Upper lobe of left lung (tissue), 6 donors: ENCODE measurements around the gene SH3PXD2A. TPM values are rescaled to one million over a fixed set of nuclear protein-coding genes. Genes with fewer than 3 reads are reported as not detected.

Experiments
- ATAC-seq, 2 donors: fragments of 200-7000 bp; cut with Tn5 transposase; one replicate each; pipeline ENCODE4 v1.9.1; 2022; ENCODE audit warnings: mild to moderate bottlenecking in 2 of 2, moderate library complexity in 2 of 2; ENCODE audit not compliant: low FRiP score in 2 of 2
- DNase-seq, 2 donors: peaks; one replicate each; pipeline ENCODE4 v3.0.0-alpha.2; 2019 to 2020
- H3K27ac ChIP-seq, 4 donors: fragments of 200-600 bp; sonication (generic); one replicate each; pipeline ENCODE4 v1.5.1; 2016 to 2019
- H3K27me3 ChIP-seq, 4 donors: fragments of 200-600 bp; sonication (generic); one replicate each; pipeline ENCODE4 v1.5.1; 2017 to 2019
- H3K36me3 ChIP-seq, 4 donors: fragments of 200-600 bp; sonication (generic); one replicate each; pipeline ENCODE4 v1.5.1; 2016 to 2019
- H3K4me1 ChIP-seq, 4 donors: fragments of 200-600 bp; sonication (generic); one replicate each; pipeline ENCODE4 v1.5.1; 2018 to 2019
- H3K4me3 ChIP-seq, 4 donors: fragments of 200-600 bp; sonication (generic); one replicate each; pipeline ENCODE4 v1.5.1; 2017 to 2019; ENCODE audit warnings: mild to moderate bottlenecking in 2 of 4, moderate library complexity in 1 of 4
- H3K9me3 ChIP-seq, 4 donors: fragments of 200-600 bp; sonication (generic); one replicate each; pipeline ENCODE4 v1.5.1; 2018 to 2019
- CTCF ChIP-seq, 6 experiments: fragments of 450-650 bp in 4 of 6; fragments of 200-600 bp in 2 of 6; sonication (generic) in 2 of 6; IDR thresholded peaks; one replicate each; pipeline ENCODE4 v1.5.1; 2016 to 2019; ENCODE audit warnings: antibody characterized with exemption in 6 of 6
- EP300 ChIP-seq, 4 donors: sonication (generic); formaldehyde crosslinking; IDR thresholded peaks; one replicate each; pipeline ENCODE4 v1.5.1; 2017; ENCODE audit warnings: antibody characterized with exemption in 4 of 4, control low read depth in 2 of 4
- POLR2A ChIP-seq, 4 donors: fragments of 450-650 bp; IDR thresholded peaks; one replicate each; pipeline ENCODE4 v1.5.1; 2016 to 2017; ENCODE audit warnings: antibody characterized with exemption in 4 of 4, mild to moderate bottlenecking in 2 of 4
- POLR2AphosphoS5 ChIP-seq, 2 donors: sonication (generic); formaldehyde crosslinking; IDR thresholded peaks; one replicate each; pipeline ENCODE4 v1.5.1; 2017; ENCODE audit warnings: antibody characterized with exemption in 2 of 2
- WGBS, 2 donors: methylation state at CpG; one replicate each; pipeline ENCODE4 v1.1.5; 2017 to 2018; 5-methylcytosine and 5-hydroxymethylcytosine counted together
- total RNA-seq, 6 donors: library from RNA; depleted of rRNA in 4 of 6; stranded (reverse); fragments of >200 nt in 4 of 6; gene quantifications; one replicate each; pipeline versions ENCODE4 v1.1.0 to v1.2.1, GENCODE V29; 2016 to 2021
- donor health status: DM: no; HTN: no; CAD: no; lungs with moderate emphysema.
- donor health status: DM: no; HTN: yes; CAD: no; lungs with severe emphysema.

SH3PXD2A gene
- total RNA-seq, 6 donors from 2014 or later = 19.6 to 42.2 (median 30.8) TPM

GRCh38 chr10:103668351-103669242, 186.8 kb downstream of the SH3PXD2A start:
- Histone ChIP-seq H3K36me3 (no peaks in the 10 kb centered on the region), H3K9me3 (no peaks in the 10 kb centered on the region), H3K4me1 (peaks cover 19 to 31% (median 23%) of the 10 kb centered on the region in 4 donors), H3K4me3 (peak overlapping the region in 2 of 4 donors; percentile 13 to 32), H3K27ac (peak overlapping the region; percentile 33 to 69 (median 57)), H3K27me3 (no peaks in the 10 kb centered on the region)
- DNase-seq (peak; percentile 38 to 92), ATAC-seq (peak; percentile 70 to 90)
- 43 to 53% methylated on average over 16 to 37 of the region's 37 CpGs for WGBS, 2 donors
- TF ChIP-seq CTCF (IDR thresholded peaks at IDR 0.05) = no peak
- peak in 1 of 4 donors; percentile 37 for TF ChIP-seq EP300 (IDR thresholded peaks at IDR 0.05)
- TF ChIP-seq POLR2AphosphoS5 (IDR thresholded peaks at IDR 0.05) = peak; percentile 74 to 75

GRCh38 chr10:103667356-103667755, 188.0 kb downstream of the SH3PXD2A start:
- H3K36me3 ChIP-seq = no peaks in the 10 kb centered on the region
- H3K27me3 ChIP-seq = no peaks in the 10 kb centered on the region
- no peaks in the 10 kb centered on the region for H3K9me3 ChIP-seq
- TF ChIP-seq POLR2AphosphoS5 (IDR thresholded peaks at IDR 0.05) (no peak), POLR2A (IDR thresholded peaks at IDR 0.05) (no peak), EP300 (IDR thresholded peaks at IDR 0.05) (no peak), CTCF (IDR thresholded peaks at IDR 0.05) (no peak)
- 56 to 65% methylated on average over 7 to 8 of the region's 8 CpGs for WGBS, 2 donors
- DNase-seq (no peak), ATAC-seq (peak; percentile 23 to 57)
- peak overlapping the region; percentile 33 to 68 (median 44) for H3K27ac ChIP-seq
- peak overlapping the region in 1 of 4 donors; percentile 32 for H3K4me3 ChIP-seq
- peaks cover 19 to 32% (median 24%) of the 10 kb centered on the region in 4 donors for H3K4me1 ChIP-seq

- Histone ChIP-seq H3K27ac (peak overlapping the region; percentile 33 to 68 (median 44)), H3K9me3 (no peaks in the 10 kb centered on the region), H3K4me1 (peaks cover 17 to 35% (median 27%) of the 10 kb centered on the region in 4 donors), H3K4me3 (no peak overlapping the region), H3K36me3 (no peaks in the 10 kb centered on the region), H3K27me3 (no peaks in the 10 kb centered on the region)
- no peak for DNase-seq
- TF ChIP-seq EP300 (IDR thresholded peaks at IDR 0.05) (no peak), POLR2AphosphoS5 (IDR thresholded peaks at IDR 0.05) (no peak), CTCF (IDR thresholded peaks at IDR 0.05) (no peak), POLR2A (IDR thresholded peaks at IDR 0.05) (no peak)
- no peak for ATAC-seq
- 91 to 100% methylated on average over 4 of the region's 4 CpGs for WGBS, 2 donors
Observed at GRCh38 chr10:103666762-103667150, 188.6 kb downstream of the SH3PXD2A start.

GRCh38 chr10:103666087-103666761, 189.2 kb downstream of the SH3PXD2A start:
- no peak overlapping the region for H3K4me3 ChIP-seq
- no peaks in the 10 kb centered on the region for H3K27me3 ChIP-seq
- ATAC-seq (no peak), DNase-seq (no peak)
- H3K36me3 ChIP-seq = no peaks in the 10 kb centered on the region
- H3K9me3 ChIP-seq = no peaks in the 10 kb centered on the region
- WGBS, 2 donors = 94 to 96% methylated on average over 9 of the region's 9 CpGs
- H3K27ac ChIP-seq = peak overlapping the region in 3 of 4 donors; percentile 33 to 68 (median 42)
- H3K4me1 ChIP-seq = peaks cover 18 to 40% (median 30%) of the 10 kb centered on the region in 4 donors
- TF ChIP-seq CTCF (IDR thresholded peaks at IDR 0.05) = peak in 4 of 6 experiments; percentile 14 to 22 (median 16)
- TF ChIP-seq EP300 (IDR thresholded peaks at IDR 0.05) = no peak
- TF ChIP-seq POLR2AphosphoS5 (IDR thresholded peaks at IDR 0.05) = no peak
- TF ChIP-seq POLR2A (IDR thresholded peaks at IDR 0.05) = no peak
